Gastroesophageal sphincter (tissue), 4 donors: ENCODE data around the gene SLC38A1. TPM values are rescaled to one million over a fixed set of nuclear protein-coding genes. Genes with fewer than 3 reads are reported as not detected.

Experiments used
- ATAC-seq: fragments of 150-250 bp; one replicate; pipeline ENCODE4 v1.9.1; 2016; ENCODE audit warnings: mild to moderate bottlenecking, moderate library complexity
- H3K27ac ChIP-seq, 4 donors: fragments of 200-600 bp; sonication (generic) in 3 of 4; 1 replicate in 3 of 4; 2 replicates in 1 of 4; pipeline ENCODE4 v1.5.1; 2016 to 2019
- H3K27me3 ChIP-seq: fragments of 200-600 bp; sonication (generic); one replicate; pipeline ENCODE4 v1.5.1; 2019
- H3K36me3 ChIP-seq, 2 donors: fragments of 200-600 bp; sonication (generic); one replicate each; pipeline ENCODE4 v1.5.1; 2019; ENCODE audit warnings: control low read depth in 1 of 2
- H3K4me1 ChIP-seq, 3 donors: fragments of 200-600 bp; sonication (generic); 1 replicate in 2 of 3; 2 replicates in 1 of 3; pipeline ENCODE4 v1.5.1; 2016 to 2019; ENCODE audit warnings: control low read depth in 2 of 3
- H3K4me3 ChIP-seq, 2 donors: fragments of 200-600 bp; sonication (generic); one replicate each; pipeline ENCODE4 v1.5.1; 2019; ENCODE audit warnings: mild to moderate bottlenecking in 1 of 2, moderate library complexity in 1 of 2
- H3K9me3 ChIP-seq, 3 donors: fragments of 200-600 bp; sonication (generic); one replicate each; pipeline ENCODE4 v1.5.1; 2017 to 2019; ENCODE audit warnings: control low read depth in 2 of 3
- CTCF ChIP-seq, 4 experiments: fragments of 200-600 bp in 2 of 4; fragments of 450-650 bp in 2 of 4; sonication (generic) in 1 of 4; IDR thresholded peaks; one replicate each; pipeline ENCODE4 v1.5.1; 2017 to 2019; ENCODE audit warnings: antibody characterized with exemption in 4 of 4, mild to moderate bottlenecking in 2 of 4, moderate library complexity in 2 of 4
- EP300 ChIP-seq: sonication (generic); formaldehyde crosslinking; IDR thresholded peaks from one replicate; pipeline ENCODE4 v1.6.1; 2017; ENCODE audit warnings: antibody characterized with exemption, mild to moderate bottlenecking
- POLR2A ChIP-seq, 2 donors: fragments of 450-650 bp; IDR thresholded peaks; one replicate each; pipeline ENCODE4 v1.6.1; 2017; ENCODE audit warnings: antibody characterized with exemption in 2 of 2, mild to moderate bottlenecking in 2 of 2, moderate library complexity in 1 of 2
- POLR2AphosphoS5 ChIP-seq: sonication (generic); formaldehyde crosslinking; IDR thresholded peaks from one replicate; pipeline ENCODE4 v1.6.1; 2017; ENCODE audit warnings: antibody characterized with exemption
- WGBS, 2 donors: methylation state at CpG; one replicate each; pipeline ENCODE4 v1.1.5; 2018; ENCODE audit warnings: low coverage in 1 of 2; 5-methylcytosine and 5-hydroxymethylcytosine counted together
- total RNA-seq, 4 donors: library from RNA; depleted of rRNA; stranded (reverse); fragments of >200 nt; gene quantifications; one replicate each; pipeline ENCODE4 v1.1.0, GENCODE V29; 2016

SLC38A1 gene
- total RNA-seq: 100 to 1,000 TPM; 175 to 273 (median 195) TPM

- Histone ChIP-seq H3K36me3 (no peaks in the 10 kb centered on the region), H3K4me1 (peaks cover 0 to 45% (median 4%) of the 10 kb centered on the region in 3 donors), H3K27ac (peak within 1 kb of the TSS; percentile 89 to 95 (median 91)), H3K9me3 (no peaks in the 10 kb centered on the region), H3K27me3 (peaks cover 7% of the 10 kb centered on the region), H3K4me3 (peak within 1 kb of the TSS; percentile 63 to 69)
- WGBS, 2 donors: no CpG with 5 or more reads among the region's 73 CpGs
- TF ChIP-seq EP300 (no peak), CTCF (IDR thresholded peaks at IDR 0.05) (peak in 1 of 4 experiments; percentile 16), POLR2A (IDR thresholded peaks at IDR 0.05) (peak; percentile 85 to 87), POLR2AphosphoS5 (peak; percentile 96)
- peak; percentile 90 for ATAC-seq
These were observed at the start of gene SLC38A1 for GRCh38 chr12:46268583-46269428. SLC38A1 (minus strand) TSS chr12:46269043; CDS start chr12:46239800, 29,243 bp downstream.

GRCh38 chr12:46318037-46318436, 49.2 kb upstream of the SLC38A1 start:
- TF ChIP-seq POLR2A (IDR thresholded peaks at IDR 0.05) (no peak), POLR2AphosphoS5 (no peak), CTCF (IDR thresholded peaks at IDR 0.05) (no peak), EP300 (no peak)
- Histone ChIP-seq H3K27me3 (no peaks in the 10 kb centered on the region), H3K9me3 (peaks cover 0 to 5% (median 0%) of the 10 kb centered on the region in 3 donors), H3K4me1 (no peaks in the 10 kb centered on the region), H3K27ac (no peak overlapping the region), H3K4me3 (no peak overlapping the region), H3K36me3 (no peaks in the 10 kb centered on the region)
- ATAC-seq: no peak
- 67% methylated on average over 5 of the region's 5 CpGs for WGBS, 2 donors

DNA sequence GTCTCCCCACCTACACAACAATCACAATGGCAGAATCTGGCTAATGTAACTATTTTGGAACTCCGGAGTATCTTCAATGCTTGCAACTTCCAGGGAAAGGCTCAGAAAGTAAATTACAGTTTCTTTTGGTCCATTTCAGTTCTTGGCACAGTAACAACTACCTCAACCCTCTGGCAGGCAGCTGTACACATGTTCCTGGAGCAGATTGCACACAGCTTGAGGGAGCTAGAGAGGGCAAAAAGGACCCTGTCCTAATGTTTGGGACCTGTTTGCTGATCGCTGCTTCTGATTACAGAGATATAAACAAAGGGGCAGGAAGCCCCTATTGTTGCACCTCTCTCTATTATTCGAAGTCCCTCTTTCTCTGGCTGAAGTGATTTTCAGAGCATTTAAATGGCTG, 35.2 kb upstream of the SLC38A1 start:
- WGBS, 2 donors: 30 to 47% methylated on average over 2 to 3 of the region's 3 CpGs
- Histone ChIP-seq H3K4me3 (no peak overlapping the region), H3K9me3 (no peaks in the 10 kb centered on the region), H3K27me3 (no peaks in the 10 kb centered on the region), H3K4me1 (peaks cover 0 to 13% (median 8%) of the 10 kb centered on the region in 3 donors), H3K27ac (peak overlapping the region in 1 of 4 donors; percentile 16), H3K36me3 (no peaks in the 10 kb centered on the region)
- ATAC-seq: no peak
- TF ChIP-seq CTCF (IDR thresholded peaks at IDR 0.05) (no peak), POLR2A (IDR thresholded peaks at IDR 0.05) (no peak), EP300 (no peak), POLR2AphosphoS5 (no peak)

DNA sequence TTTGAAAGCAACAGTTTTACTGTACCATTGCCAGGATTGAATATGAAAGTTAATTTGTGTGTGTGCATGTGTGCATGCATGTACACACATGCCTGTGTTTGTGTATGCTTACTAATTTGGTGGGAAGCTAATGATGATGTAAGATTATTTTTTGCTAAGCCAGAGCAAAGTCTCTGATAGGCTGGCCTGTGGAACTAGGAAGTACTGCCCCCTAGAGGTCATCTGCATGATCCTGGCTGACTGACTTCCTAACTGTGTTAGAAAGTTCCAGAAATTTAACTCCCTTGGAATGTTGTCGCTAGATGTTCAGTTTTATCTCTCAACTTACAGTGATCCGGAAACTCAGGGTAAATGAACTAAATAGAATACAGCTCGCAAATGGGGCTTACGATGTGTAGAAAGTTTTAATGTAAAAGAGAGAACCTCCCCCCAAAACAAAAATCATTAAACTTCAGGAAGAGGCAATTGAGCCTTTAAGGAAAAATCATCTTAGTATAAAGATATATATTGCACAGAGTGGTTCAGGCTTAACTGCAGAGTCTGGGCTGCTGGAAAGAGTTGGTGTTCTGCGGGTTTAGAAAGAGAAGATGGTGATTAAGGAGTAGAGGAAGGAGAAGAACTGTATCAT, 34.3 kb upstream of the SLC38A1 start:
- ATAC-seq: peak; percentile 61
- Histone ChIP-seq H3K4me1 (peaks cover 0 to 13% (median 8%) of the 10 kb centered on the region in 3 donors), H3K27ac (no peak overlapping the region), H3K9me3 (no peaks in the 10 kb centered on the region), H3K27me3 (no peaks in the 10 kb centered on the region), H3K4me3 (no peak overlapping the region), H3K36me3 (no peaks in the 10 kb centered on the region)
- WGBS, 2 donors: 100% methylated on average over 4 of the region's 5 CpGs; no CpG with 5 or more reads in 1 of the 2 donors
- peak; percentile 42 to 66 (median 49) for TF ChIP-seq CTCF (IDR thresholded peaks at IDR 0.05)
- TF ChIP-seq EP300: no peak
